NOMO-1 treated with DMSO at 0.1 percent for 48 hours (cell line): ENCODE results near the gene KDM8.
"Not testable (repeated sequence)": the region's sequence is repeated elsewhere in the genome, so short reads cannot be mapped to it uniquely, and the experiment has no call there.

Source experiments
- DNase-seq: peaks from one replicate; lab custom pipeline; 2025; ENCODE audit not compliant: unreplicated experiment; lab: John Stamatoyannopoulos, UW

Gene KDM8

DNA sequence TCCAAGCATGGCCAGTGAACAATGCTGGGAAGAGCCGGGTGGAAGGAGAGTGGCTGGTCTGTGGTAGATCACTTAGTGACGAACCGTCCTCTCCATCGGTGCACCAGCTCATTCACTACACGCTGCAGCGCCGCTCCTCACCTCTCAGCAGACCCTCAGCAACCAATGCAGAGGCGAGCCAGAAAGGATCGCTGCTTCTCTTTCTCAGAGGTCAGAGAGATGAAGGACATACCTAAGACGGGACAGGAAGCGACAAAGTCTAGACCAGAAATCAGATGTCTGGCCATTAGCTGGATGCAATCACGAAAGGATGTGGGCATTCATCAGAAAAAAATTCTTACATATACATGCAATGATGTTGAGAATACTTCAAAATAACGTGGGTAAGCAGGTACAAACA lies 38.3 kb downstream of the KDM8 start:
- DNase-seq: no peak

DNA sequence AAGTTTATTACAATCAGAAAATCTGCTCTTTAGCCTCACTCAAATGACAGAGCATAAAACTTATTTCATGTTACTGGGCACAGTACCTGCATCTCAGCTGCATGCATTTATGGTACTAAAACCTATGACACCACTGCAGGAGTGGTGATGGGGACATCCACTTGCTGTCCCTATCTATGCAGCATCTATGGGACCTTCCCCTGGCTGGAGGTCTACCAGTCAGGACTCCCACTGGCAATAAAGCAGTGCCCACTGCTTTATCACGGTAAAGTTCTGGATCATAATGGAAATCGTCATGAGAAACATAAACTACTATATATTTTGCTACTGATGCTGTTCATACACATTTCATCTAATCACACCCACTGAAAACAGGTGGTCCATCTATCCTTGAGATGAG lies 39.1 kb downstream of the KDM8 start:
- DNase-seq: no peak

DNA sequence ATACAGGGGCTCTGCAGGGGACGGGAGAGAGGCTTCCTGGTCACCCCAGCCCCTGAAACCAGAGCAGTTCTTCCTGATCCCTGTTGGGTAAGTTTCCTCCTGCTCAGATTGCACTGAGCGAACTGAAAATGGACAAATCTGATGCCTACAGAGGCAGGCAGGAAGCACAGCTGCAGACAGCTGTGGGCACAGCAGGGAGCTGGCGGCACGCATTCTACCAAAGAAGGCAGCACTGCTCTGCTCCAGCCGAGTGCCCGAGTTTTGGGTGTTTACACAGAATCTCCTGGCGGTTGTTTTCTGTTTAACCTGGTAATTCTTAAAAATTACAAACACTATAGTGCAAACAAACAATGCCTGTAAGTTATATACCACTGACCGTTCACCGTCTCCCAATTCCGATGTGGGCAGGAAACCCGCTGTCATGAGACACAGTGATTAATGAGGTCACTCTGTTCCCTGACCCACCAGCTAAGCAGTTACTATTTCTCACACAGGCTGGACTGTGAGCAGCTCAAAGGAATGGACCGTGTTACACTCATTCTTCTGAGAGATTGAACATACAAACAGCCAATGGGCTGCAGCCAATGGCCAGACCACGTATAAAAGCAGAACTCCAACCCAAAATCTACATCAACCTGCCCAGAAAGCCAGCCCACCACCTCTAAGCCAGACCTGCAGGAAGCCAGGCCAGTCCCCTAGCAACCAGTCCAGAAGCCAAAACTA lies 39.7 kb downstream of the KDM8 start:
- DNase-seq: peak; percentile 74

DNA sequence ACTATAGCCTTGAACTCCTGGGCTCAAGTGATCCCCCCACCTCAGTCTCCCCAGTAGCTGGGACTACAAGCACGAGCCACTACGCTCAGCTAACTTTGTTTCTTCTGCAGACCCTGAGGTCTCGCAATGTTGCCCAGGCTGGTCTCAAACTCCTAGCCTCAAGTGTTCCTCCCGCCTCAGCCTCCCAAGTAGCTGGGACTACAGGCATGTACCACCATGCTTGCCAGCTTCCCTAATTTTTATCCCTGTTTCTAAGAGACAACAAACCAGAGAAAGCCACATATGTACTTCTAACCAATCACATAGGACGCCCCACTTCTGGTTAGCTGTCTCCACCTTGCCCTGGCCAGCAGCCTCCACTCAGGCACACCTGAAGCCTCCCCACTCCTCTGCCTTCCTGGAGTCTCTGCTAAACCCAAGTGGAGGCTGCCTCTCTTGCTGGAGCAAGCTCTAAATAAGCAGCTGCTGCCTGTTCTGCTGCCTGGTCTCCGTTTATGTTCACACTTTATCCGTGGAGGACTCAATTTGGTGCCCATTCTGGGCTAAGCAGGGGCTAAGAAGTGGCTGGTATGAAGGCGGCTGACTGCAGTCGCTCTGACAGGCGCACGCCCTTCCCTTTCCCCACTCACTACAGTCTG lies 40.5 kb downstream of the KDM8 start:
- no peak for DNase-seq

DNA sequence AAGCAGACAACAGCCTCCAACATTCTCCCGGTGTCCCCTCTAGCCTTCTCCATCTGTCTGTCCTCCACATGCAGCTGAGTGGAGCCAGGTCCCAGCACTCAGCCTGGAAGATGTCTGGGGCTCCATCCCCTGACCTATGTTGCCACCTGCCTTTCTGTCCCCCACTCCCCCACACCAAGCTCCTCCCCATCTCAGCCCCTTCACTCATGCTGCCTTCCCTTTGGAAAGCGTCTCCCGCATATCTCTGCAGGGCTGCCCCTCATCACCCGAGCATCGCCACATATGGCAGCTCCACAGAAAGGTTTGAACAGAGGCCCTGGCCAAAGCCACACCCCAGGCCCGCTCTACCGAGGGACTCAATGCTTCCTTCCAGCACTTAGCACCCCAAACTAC lies 41.0 kb downstream of the KDM8 start:
- no peak for DNase-seq

DNA sequence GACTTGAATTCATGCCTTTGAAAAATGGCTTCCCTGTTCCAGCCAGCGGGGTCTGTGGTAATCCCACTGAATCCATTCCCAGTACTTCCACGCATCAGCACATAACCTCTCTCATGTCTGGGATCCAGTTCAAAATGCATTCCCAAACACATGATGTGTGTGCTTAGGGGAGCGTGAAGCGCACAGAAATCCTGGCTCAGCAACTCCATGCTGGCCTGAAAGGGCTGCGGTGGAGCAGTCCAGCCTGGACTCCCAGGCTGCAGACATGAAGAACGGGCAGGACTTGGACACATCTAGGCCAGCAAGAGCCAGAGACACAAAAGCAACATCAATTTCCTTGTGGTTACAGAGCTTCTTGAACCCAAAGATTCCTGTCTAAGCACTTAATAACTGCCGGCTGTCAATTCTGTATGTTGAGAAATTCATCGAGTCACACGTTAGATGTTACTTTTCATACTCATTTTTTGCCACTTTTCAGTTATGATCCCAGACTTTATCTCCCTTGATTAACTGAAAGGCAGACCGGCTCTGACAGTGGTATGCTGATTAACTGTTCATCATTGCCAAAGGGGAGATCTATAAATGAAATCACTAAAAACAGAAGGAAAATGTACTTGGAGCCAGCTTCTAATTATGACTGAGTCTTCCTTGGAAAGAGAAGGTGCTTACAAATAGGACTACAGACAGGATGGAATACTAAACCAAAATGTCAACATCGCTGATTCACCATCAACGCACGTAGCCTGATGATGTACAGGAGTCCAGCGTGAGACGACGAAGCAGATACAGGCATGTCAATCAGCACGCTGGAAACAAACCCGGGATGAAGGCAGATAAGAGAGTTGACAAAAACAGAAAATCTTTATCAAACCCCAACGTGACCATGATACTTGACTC lies 42.2 kb downstream of the KDM8 start:
- DNase-seq: no peak

DNA sequence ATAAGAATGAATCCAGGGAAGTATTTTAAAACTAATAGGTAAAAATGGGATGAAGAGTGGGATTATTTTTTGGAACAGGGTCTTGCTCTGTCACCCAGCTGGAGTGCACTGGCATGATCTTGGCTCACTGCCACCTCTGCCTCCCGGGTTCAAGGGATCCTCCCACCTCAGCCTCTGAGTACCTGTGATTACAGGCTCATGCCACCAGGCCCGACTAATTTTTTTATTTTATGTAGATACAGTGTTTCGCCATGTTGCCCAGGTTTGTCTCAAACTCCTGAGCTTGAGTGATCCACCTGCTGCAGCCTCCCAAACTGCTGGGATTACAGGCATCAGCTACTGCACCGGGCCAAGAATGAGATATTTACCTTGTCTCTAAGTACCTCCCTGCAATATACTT lies 43.1 kb downstream of the KDM8 start:
- no peak for DNase-seq

DNA sequence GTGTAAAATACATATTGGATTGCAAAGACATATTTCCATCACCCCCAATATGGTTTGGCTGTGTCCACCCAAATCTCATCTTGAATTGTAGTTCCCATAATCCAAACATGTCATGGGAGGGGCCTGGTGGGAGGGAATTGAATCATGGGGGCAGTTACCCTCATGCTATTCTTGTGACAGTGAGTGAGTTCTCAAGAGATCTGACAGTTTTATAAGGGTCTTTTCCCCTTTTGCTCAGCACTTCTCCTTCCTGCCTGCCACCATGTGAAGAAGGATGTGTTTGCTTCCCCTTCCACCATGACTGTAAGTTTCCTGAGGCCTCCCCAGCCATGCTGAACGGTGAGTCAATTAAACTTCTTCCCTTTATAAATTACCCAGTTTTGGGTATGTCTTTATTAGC lies 43.8 kb downstream of the KDM8 start:
- DNase-seq: not testable (repeated sequence)

DNA sequence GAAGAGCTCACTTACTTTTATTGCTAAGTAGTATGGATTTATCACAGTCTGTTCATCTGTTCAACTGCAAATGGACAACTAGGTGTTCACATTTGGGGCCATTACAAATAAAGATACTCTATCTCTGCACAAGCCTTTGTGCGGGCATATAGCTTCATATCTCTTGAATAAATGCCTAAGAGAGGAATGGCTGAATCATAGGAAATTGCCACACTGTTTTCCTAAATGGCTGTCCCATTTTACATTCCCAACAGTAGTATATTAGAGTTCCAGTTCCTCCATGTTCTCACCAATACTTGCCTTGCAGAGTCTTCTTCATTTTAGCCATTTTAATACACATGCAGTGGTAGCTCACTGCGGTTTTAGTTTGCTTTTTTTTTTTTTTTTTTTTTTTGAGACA lies 44.7 kb downstream of the KDM8 start:
- no peak for DNase-seq

DNA sequence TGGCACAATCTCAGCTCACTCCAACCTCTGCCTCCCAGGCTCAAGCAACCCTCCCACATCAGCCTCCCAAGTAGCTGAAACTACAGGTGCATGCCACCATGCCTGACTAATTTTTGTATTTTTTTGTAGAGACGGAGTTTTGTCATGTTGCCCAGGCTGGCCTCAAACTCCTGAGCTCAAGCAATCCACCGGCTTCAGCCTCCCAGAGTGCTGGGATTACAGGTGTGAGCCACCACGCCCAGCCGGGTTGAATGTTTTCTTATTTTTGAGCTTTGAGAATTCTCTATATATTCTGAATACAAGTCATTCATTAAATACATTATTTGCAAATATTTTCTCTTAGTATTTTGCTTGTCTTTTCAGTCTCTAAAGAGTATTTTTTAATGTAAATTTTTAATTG lies 45.6 kb downstream of the KDM8 start:
- not testable (repeated sequence) for DNase-seq

DNA sequence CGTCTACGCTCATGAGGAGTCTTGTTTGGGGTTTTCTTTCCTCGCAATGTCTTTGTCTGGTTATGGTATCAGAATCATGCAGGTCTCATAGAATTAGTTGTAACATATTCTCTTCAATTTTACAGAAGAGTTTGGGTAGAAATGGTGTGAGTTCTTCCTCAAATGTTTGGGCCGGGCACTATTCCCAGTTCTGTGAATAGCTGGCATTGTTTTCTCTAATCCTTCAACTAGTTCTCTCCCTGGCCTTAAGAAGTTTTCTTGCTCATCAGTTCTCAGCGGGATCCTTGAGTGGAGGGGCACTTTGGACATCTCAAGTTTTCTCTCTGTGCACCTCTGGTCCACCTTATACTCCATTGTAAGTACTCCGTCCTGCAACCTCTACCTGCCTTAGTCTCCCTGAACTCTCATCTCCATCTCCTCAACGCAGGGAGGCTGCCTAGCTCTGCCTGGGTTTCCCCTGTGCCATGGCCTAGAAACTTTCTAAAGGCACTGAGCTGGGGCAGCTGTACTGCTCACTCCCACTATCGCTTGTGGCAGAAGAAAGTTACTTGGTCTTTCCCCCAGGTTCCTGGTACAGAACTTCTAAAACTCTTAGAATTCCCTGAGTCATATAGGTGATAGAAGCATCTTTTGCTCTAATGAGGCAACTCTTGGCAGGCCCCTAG lies 48.3 kb downstream of the KDM8 start:
- no peak for DNase-seq

DNA sequence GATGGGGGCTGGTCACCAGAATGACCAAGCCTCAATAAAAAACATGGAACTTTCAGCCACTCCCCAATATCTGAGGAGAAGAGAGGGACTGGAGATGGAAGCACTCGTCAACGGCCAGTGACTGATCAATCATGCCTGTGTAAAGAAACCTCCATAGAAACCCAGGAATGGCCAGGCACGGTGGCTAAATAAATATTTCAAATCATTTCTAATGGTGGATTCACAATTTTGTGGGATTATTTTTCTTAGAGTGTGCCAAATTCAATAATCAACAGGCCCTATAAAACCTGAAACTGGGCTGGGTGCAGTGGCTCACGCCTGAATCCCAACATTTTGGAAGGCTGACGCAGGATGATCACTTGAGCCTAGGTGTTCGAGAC lies 48.9 kb downstream of the KDM8 start:
- DNase-seq: no peak

DNA sequence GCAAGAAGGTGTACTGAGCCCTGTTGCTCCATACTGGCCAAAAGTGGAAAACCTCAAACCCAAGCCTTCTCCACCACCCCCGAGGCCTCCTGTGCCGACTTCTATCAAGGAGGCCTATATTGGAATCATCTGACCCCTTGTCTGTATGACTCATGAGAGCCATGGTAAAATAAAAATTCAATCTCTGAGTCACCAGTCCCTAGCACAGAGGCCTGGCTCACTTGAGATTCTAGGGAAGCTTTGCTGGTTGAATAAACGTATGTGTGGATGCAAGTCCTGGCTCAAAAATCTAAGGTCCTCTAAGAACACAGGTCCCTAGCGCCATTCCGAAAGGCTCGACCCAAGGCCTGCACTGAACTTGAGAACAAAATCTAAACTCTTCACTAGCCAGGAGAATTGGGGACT lies 50.2 kb downstream of the KDM8 start:
- no peak for DNase-seq

DNA sequence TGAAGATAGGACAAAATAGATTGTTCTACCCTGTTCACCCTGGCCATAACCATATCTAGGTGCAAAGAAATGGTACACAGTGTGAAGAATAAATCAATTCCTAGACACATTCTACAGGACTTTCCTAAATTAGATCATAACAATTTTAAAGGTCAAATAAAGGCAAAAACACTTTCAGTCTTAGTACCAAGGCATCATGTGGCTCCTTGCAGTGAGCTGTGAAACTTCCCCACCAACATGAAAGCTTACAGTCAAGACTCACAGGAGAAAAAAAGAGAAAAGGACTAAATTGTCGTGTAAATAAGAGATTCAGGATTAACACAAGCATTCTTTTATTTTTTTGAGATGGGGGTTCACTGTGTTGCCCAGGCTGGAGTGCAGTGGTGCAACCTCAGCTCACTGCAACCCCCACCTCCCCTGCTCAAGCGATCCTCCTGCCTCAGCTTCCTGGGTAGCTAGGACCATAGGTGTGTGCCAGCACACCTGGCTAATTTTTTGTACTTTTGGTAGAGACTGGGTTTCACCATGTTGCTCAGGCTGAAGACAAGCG lies 51.0 kb downstream of the KDM8 start:
- DNase-seq: no peak

DNA sequence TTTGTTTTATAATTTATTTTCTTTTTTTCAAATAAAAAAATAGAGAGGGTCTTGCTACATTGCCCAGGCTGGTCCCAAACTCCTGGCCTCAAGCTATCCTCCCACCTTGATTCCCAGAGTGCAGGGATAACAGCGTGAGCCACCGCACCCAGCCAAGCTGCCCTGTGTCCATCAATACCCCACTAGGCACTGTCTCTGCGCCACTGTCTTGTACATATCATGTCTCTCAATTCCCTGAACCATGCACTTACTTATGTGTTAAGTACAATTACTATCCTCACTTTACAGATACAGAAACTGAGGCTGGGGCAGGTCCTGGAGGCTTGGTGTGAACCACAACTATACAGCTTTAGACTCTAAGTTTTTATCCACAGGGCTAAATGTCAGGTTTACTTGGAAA lies 53.5 kb downstream of the KDM8 start:
- no peak for DNase-seq

DNA sequence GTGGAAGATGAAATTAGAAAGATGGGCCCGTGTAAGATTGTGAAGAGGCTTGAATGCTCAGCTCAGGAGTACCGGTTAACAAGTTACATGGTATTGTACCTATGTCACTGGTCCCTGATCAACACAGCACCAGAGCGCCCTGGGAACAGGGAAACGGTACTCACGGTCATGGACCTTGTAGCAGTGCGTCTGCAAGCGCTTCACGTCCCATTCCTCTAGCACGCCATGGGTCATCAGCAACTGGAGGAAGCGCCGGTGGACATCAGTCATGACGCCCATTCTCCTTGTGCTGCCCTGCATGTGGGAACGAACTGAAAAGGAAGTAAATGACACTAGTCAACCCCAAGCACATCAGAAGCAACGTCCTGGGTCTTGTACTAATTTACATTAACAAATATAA lies 53.9 kb downstream of the KDM8 start:
- no peak for DNase-seq

DNA sequence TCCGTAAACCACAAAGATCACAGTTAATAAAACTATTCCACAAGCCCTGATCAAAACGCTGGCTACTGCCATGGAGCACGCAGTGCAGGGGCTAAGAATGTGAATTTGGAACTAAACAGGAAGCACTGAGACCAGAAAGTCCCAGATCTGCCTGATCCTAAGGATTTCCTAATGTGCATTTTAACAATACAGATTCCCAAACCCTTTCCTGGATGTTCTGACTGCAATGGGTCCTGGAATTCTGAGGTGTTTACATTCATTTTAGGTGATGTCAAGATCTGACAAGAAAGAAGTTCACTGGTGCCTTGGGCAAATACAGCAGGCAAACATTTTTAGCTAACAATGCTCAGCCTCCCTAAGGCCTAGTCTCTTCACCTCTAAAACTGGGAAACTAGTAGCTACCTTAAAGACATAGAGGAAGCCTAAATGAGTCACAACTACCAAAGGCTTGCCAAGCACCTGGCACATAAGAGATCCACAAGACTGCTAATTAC lies 55.0 kb downstream of the KDM8 start:
- DNase-seq: no peak

DNA sequence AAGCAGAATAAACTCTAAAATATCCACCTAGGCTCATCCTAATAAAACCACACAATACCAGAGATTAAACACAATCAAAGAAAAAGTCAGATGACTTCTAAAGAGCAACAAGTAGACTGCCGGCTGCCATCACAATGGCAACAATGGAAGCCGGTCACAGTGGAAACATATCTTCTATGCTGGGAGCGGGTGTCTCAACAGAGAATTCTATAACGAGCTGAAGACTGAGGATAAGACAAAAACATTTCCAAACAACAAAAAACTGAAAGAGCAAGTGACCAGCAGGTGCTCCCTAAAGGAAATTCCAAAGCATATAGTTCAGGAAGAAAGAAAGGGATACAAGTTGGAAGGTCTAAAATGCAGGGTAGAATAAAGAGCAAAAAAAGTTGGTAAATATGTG lies 56.4 kb downstream of the KDM8 start:
- DNase-seq: no peak

DNA sequence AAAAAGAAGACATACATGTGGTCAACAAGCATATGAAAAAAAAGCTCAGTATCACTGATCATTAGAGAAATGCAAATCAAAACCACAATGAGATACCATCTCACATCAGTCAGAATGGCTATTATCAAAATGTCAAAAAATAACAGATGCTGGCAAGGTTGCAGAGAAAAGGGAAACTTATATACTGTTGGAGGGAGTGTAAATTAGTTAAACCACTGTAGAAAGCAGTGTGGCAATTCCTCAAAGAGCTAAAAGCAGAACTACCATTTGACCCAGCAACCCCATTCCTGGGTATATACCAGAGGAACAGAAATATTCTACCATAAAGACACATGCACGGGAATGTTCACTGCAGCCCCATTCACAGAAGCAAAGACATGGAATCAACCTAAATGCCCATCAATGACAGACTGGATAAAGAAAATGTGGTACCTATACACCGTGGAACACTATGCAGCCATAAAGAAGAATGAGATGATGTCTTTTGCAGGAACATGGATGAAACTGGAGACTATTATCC lies 59.6 kb downstream of the KDM8 start:
- DNase-seq: peak; percentile 75

DNA sequence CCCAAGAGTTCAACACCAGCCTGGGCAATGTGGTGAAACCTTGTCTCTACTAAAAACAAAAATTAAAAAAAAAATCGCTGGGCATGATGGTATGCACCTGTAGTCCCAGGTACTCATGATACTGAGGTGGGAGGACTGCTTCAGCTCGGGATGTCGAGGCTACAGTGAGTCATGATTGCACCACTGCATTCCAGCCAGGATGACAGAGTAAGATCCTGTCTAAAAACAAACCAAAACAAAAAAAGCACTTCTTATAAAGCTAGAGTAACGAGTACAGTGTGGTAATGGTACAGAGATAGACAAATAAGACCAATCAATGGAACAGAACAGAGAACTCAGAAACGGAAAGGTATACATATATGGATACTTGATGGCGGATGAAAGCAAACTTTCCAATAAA lies 60.8 kb downstream of the KDM8 start:
- DNase-seq: no peak

DNA sequence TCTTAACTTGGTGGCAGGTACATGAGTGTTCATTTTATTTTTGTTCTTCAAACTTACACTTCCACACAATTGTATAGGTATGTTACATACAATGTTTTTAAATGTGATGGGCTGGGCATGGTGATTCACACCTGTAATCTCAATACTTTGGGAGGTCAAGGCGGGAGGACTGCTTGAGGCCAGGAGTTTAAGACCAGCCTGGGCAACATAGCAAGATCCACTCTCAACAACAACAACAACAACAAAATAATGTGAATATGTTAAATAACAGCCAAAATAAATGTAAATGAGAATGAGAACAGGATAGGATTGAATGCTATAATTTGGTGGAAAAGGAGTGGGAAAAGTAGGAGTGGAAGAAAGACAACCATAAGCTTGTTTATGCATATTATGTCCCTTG lies 62.7 kb downstream of the KDM8 start:
- DNase-seq: no peak
